ENCODE results near the gene PTPN2.

The PTPN2 gene

GRCh38 chr18:12852566-12853315 is 31.3 kb downstream of the PTPN2 start:
- TF ChIP-seq GATA2 (IDR thresholded peaks at IDR 0.05; ENCODE audit: low read depth, low read length) (no peak), GATA3 (IDR thresholded peaks at IDR 0.05; ENCODE audit: low read depth, low read length) (no peak)

GRCh38 chr18:12851716-12852115 is 32.3 kb downstream of the PTPN2 start:
- no peak for TF ChIP-seq GATA2 (IDR thresholded peaks at IDR 0.05; ENCODE audit: low read depth, low read length)
- no peak for TF ChIP-seq GATA3 (IDR thresholded peaks at IDR 0.05; ENCODE audit: low read depth, low read length)

DNA sequence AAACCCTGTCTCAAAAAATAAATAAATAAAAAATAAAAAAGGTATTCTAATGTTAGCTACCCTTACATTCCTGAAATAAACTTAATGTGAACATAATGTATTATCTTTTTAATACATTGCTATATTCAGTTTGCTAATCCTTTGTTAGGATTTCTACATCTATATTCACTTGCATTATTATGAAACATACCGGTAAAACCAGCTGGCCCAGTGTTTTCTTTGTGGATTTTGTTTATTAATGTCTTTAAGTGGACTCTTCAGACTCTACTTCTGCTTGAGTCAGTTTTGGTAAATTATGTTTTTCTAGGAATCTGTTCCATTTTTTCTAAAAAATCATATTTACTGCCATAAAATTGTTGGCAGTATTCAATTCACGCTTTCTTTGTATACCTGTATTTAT is 34.5 kb downstream of the PTPN2 start:
- no peak for TF ChIP-seq GATA2 (IDR thresholded peaks at IDR 0.05; ENCODE audit: low read depth, low read length)
- TF ChIP-seq GATA3 (IDR thresholded peaks at IDR 0.05; ENCODE audit: low read depth, low read length): no peak

- TF ChIP-seq GATA3 (IDR thresholded peaks at IDR 0.05; ENCODE audit: low read depth, low read length) (no peak), GATA2 (IDR thresholded peaks at IDR 0.05; ENCODE audit: low read depth, low read length) (no peak)
Measured at GRCh38 chr18:12848405-12848804, 35.6 kb downstream of the PTPN2 start.

DNA sequence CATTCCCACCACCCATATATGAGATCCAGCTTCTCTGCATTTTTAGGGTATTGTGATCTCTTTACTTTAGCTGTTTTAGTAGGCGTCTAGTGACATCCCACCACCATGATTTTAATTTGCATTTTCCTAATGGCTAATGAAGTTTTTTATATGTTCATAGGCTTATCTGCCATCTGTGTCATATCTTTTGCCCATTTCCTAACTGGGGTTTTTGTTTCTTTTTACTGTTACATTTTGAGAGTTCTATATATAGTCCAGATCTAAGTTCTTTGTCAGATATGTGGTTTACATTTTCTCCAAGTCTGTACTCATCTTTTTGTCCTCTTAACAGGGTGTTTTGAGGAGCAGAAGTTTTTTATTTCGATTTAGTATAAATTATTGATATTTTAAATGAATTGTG is 39.6 kb downstream of the PTPN2 start:
- TF ChIP-seq GATA2 (IDR thresholded peaks at IDR 0.05; ENCODE audit: low read depth, low read length): no peak

DNA sequence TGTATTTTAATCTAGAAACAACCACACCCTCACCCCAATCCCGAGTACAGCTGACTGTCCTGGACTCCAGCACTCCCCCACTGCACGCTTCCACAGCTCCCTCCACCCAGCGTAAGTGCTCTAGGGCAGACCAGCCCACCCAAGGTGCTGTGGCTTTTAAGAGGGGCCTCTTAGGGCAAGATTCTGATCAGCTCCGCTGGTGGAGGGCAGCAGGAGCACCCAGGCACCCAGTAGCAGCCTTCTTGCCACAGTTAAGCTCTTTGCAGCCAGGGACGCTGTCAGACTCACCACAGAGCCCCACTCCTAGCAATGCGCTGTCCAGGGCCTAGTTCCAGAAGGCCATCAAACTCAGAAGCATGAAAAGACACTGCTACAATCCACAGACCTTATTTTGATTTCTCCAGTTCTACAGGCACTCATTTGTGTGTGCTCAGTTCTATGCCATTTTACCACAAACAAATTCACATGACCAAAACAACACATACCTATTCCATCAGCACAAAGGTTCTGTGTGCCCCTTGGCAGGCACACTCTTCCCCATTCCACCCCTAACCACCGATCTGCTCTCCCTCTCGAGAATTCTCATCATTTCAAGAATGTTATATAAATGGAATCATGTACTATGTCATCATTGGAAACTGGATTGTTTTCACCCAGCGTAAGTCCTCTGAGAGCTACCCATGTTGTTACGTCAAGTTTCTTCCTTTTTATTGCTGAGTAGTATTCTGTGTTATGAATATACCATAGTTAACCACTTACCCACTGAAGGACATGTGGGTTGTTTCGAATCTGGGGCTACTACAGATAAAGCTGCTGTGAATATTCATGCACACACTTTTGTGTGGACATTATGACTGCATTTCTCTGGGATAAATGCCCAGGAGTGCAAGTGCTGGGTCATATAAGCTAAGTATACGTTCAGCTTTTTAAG is 40.4 kb downstream of the PTPN2 start:
- TF ChIP-seq GATA3 (IDR thresholded peaks at IDR 0.05; ENCODE audit: low read depth, low read length): no peak
- TF ChIP-seq GATA2 (IDR thresholded peaks at IDR 0.05; ENCODE audit: low read depth, low read length): no peak

DNA sequence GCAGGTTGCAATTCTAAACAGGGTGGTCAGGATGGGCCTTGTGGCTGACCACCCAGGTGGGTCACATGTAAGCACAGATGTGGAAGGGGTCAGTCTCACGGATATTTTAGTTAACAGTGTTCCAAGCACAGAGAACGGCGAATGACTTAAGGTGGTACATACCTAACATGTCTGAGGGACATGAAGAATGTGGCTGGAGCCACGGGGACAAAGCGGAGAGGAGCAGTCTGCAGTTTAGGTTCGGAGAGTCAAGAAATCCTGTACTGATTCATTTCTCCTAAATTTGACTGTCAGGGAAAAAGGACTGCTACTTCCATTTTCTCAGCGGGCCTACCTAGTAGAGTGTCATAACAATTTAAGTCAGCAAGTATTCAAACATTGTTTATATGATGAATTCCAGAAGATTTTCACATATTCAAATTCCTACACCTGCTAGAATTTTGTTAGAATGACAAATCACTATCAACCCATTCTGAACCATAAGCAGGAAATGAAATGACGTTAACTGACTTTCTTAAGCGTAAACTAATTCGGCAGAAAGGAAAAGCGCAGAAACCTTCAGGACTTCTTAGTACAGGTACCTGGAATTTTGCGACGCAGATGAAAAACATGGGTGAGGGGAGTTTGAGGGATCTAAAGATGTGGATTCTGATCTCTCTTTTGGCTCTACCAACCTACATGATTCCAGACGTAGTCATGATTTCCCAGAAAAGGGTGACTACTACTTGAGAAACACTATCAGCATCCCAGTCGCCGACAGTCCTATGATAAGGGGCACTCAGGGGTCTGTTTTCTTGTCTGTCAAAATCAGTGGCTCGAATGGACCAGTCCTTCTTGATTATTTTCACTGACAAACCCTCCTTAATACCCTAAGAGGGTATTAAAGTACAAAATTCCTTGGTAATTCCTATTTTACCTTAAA is 41.3 kb downstream of the PTPN2 start:
- TF ChIP-seq GATA3 (IDR thresholded peaks at IDR 0.05; ENCODE audit: low read depth, low read length): no peak
- TF ChIP-seq GATA2 (IDR thresholded peaks at IDR 0.05; ENCODE audit: low read depth, low read length): no peak

GRCh38 chr18:12841070-12841469 is 43.0 kb downstream of the PTPN2 start:
- TF ChIP-seq GATA2 (IDR thresholded peaks at IDR 0.05; ENCODE audit: low read depth, low read length): no peak
- TF ChIP-seq GATA3 (IDR thresholded peaks at IDR 0.05; ENCODE audit: low read depth, low read length): no peak

GRCh38 chr18:12840382-12840781 is 43.7 kb downstream of the PTPN2 start:
- no peak for TF ChIP-seq GATA3 (IDR thresholded peaks at IDR 0.05; ENCODE audit: low read depth, low read length)
- no peak for TF ChIP-seq GATA2 (IDR thresholded peaks at IDR 0.05; ENCODE audit: low read depth, low read length)

DNA sequence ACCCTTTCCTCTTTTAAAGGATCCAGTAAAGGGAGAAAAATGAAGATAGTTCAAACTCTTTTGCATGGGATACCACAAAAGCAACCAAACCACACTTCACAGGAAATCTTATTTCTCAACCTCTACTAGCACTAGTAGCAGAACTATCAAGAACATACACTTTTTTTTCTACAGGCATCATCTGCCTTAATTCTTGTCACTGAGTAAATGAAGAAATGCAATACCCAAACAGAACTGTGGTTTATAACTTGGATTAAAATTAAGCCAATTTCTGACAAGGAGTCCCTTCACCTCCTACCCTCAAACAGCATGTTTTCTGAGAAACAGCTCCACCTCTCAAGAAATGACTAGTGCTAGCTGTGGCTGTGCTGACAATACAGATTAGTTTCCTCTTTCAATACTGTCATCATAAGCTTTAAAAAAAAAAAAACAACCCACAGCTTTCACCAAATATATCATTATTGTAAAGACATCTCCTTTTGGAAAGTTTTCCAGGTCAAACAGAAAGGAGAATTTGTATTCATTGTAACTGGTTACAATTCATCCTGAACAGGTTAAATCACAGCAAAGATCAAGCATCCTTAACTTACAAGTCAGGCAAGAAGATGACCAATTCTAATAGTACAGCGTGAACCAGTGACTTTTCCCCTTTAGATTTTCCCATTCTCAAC is 44.4 kb downstream of the PTPN2 start:
- TF ChIP-seq GATA3 (IDR thresholded peaks at IDR 0.05; ENCODE audit: low read depth, low read length) (no peak), GATA2 (IDR thresholded peaks at IDR 0.05; ENCODE audit: low read depth, low read length) (no peak)

DNA sequence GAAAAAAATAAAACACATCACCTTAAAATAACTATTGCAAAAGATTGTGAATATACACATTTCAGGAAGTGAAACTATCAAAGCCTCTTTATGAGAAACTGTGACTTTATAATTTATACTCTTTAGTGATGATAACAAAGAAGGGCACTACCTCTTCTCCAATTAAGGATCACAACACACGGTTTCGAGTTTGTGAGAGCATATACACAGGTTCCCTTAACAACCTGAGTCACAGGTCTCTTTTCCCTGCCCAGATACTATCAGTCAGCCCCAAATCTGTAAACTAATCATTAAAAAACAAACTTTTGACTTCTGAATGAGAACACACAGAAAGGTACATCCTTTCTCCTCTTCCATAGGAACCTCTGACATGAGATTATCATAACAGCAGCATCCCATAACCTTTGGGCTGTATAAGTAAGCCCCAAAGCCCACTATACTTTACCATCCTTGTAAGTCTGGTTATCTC is 44.9 kb downstream of the PTPN2 start:
- TF ChIP-seq GATA2 (IDR thresholded peaks at IDR 0.05; ENCODE audit: low read depth, low read length): no peak
- TF ChIP-seq GATA3 (IDR thresholded peaks at IDR 0.05; ENCODE audit: low read depth, low read length): no peak

DNA sequence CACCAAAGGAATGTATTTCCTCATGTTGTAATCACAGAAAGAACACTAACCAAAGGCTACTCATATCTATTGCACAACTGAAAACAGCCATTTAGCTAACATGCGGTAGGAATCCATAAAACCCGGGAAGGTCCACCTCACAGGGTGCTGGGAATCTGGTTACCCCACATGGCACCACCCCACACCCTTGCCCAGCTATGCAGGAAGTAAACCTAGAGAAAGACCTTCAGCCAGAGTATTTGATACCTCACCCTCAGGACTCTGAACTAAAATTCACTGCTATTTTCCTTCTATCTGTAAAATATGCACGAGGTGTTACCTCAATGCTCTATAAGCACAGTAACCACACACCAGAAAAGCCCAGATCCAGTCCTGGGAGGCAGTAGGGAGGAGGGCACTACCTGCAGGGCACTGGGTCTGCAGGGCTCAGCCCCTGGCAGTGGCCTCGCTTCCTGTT is 45.8 kb downstream of the PTPN2 start:
- TF ChIP-seq GATA3 (IDR thresholded peaks at IDR 0.05; ENCODE audit: low read depth, low read length) (no peak), GATA2 (IDR thresholded peaks at IDR 0.05; ENCODE audit: low read depth, low read length) (no peak)

DNA sequence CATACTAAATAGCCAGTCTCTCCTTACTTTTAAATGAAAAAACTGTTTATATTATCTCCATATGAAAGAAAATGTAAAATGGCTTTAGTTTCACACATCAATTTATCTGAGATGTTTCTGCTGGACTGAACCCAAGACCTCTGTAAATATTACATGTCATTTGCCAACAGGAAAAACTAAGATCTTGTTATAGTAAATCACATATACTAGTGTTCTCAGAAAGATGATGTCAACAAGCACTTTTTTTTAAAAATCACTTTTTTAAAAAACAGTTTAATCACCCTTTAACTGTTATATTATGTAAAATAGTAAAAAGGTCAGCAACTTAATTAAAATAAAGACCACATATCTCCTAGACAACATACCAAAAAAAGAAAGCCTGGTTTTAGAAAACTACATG is 46.3 kb downstream of the PTPN2 start:
- TF ChIP-seq GATA3 (IDR thresholded peaks at IDR 0.05; ENCODE audit: low read depth, low read length) (no peak), GATA2 (IDR thresholded peaks at IDR 0.05; ENCODE audit: low read depth, low read length) (no peak)
